ENCODE results near the gene RAB35.

The RAB35 gene

DNA sequence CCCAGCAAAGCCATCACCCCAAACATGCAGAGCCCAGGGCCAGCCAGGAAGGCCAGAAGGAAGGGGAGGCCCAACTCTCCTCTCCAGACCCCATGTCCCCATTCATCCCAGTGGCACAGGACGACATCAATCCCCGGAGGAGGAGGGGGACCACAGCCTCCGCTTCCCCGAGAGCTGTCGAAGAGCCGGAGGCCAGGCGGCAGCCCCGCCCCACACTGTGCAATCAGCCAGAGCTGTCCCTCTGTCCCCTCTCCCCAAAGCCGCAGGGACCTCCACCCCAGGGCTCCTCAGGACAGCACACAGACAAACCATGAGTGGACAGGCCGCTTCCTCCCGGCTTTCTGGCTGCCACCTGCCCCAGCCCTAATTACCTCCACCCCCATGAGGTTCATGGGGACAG, 16.8 kb downstream of the RAB35 start:
- TF ChIP-seq, protein P1, sequence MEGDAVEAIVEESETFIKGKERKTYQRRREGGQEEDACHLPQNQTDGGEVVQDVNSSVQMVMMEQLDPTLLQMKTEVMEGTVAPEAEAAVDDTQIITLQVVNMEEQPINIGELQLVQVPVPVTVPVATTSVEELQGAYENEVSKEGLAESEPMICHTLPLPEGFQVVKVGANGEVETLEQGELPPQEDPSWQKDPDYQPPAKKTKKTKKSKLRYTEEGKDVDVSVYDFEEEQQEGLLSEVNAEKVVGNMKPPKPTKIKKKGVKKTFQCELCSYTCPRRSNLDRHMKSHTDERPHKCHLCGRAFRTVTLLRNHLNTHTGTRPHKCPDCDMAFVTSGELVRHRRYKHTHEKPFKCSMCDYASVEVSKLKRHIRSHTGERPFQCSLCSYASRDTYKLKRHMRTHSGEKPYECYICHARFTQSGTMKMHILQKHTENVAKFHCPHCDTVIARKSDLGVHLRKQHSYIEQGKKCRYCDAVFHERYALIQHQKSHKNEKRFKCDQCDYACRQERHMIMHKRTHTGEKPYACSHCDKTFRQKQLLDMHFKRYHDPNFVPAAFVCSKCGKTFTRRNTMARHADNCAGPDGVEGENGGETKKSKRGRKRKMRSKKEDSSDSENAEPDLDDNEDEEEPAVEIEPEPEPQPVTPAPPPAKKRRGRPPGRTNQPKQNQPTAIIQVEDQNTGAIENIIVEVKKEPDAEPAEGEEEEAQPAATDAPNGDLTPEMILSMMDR (IDR thresholded peaks at IDR 0.05; ENCODE audit: low read depth, low read length): no peak
- no peaks in the 10 kb centered on the region for H3K27me3 ChIP-seq
- peaks cover 31% of the 10 kb centered on the region for H3K4me1 ChIP-seq
- peaks cover 57% of the 10 kb centered on the region for H3K36me3 ChIP-seq
- no peak for DNase-seq
- no peak overlapping the region for H3K4me3 ChIP-seq (ENCODE audit: low read depth, low read length)
- no peaks in the 10 kb centered on the region for H3K9me3 ChIP-seq

DNA sequence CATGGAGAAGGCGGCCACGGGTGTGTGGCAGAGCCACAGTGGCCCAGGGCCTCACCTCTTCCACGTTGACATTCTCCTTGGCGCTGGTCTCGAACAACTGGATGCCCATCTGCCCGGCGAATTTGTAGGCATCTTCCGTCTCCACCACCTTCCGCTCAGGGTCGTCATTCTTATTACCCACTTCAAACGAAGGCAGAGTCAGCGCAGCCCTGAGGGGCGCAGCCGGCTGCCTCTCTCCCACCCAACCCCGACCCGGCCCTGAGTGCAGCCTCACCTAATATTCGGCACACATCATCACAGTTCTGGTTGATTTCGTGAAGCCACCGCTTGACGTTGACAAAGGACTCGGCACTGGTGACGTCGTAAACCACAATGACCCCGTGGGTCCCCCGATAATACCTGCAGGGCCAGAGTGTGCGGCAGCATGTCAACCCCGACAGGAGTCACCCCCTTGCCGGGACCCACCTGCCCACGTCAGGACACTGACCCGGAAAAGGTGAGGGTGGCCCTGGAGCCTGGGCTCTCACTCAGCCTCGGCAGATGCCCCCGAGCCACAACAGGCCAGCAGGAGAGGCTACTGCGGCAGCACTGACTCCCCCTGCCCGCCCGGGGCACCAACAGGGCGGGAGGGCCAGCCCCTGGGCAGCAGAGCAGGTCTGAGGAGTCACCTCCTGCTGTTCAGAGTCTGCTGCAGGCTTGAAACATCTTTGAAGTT, 17.6 kb downstream of the RAB35 start:
- no peak for DNase-seq
- Histone ChIP-seq H3K4me3 (ENCODE audit: low read depth, low read length) (no peak overlapping the region), H3K36me3 (peaks cover 60% of the 10 kb centered on the region), H3K9me3 (no peaks in the 10 kb centered on the region), H3K27me3 (no peaks in the 10 kb centered on the region), H3K4me1 (peaks cover 38% of the 10 kb centered on the region)
- TF ChIP-seq, protein P1 (IDR thresholded peaks at IDR 0.05; ENCODE audit: low read depth, low read length): no peak

DNA sequence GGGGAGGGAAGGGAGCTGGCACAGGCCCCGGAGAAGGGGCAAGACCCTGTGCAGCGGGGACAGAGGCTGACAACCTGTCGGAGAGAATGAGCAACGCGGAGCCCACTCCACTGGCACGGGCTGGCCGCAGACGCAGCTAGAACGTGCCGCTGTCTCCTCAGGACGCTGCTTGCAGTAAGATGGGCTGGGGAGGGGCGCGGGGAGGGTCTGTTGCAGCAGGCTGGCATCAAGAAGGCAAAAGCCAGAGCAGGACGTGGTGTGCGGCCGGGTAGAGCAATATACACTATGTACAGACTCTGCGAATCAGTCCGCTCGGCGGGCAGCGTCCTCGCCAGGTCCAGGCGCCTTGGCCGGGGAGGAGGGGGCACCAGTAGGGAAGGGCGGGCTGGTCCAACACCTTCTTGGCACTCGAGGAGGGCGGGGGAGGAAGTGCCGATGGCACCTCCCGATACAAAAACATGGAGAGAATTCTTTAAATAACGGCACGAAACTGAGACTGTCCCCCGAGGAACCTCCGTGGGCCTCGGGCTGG, 19.8 kb downstream of the RAB35 start:
- no peaks in the 10 kb centered on the region for H3K9me3 ChIP-seq
- peaks cover 49% of the 10 kb centered on the region for H3K36me3 ChIP-seq
- H3K4me3 ChIP-seq (ENCODE audit: low read depth, low read length): no peak overlapping the region
- TF ChIP-seq, protein P1 (IDR thresholded peaks at IDR 0.05; ENCODE audit: low read depth, low read length): no peak
- peaks cover 43% of the 10 kb centered on the region for H3K4me1 ChIP-seq
- DNase-seq: no peak
- no peaks in the 10 kb centered on the region for H3K27me3 ChIP-seq

DNA sequence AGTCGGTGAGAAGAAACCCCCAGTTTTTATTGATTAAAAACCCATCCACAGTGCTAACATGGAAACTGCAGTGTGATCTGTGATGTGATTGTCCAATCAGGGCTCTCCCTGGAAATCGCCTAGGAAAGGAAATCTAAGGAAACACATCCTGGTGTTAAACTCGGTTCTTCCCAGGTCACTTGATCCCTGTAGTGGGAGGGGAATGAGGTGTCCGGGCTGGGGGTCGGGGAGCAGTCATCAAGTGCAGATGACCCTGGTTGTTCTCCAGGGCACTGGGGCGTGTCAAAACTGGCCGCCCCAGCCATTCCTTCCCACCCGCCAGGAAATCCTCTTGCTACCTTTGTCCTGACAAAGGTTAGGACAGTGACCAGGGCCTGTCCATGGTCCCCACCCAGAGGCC, 20.8 kb downstream of the RAB35 start:
- TF ChIP-seq, protein P1 (IDR thresholded peaks at IDR 0.05; ENCODE audit: low read depth, low read length): no peak
- H3K9me3 ChIP-seq: no peaks in the 10 kb centered on the region
- H3K4me1 ChIP-seq: peaks cover 35% of the 10 kb centered on the region
- H3K36me3 ChIP-seq: peaks cover 47% of the 10 kb centered on the region
- DNase-seq: no peak
- H3K27me3 ChIP-seq: no peaks in the 10 kb centered on the region
- no peak overlapping the region for H3K4me3 ChIP-seq (ENCODE audit: low read depth, low read length)

DNA sequence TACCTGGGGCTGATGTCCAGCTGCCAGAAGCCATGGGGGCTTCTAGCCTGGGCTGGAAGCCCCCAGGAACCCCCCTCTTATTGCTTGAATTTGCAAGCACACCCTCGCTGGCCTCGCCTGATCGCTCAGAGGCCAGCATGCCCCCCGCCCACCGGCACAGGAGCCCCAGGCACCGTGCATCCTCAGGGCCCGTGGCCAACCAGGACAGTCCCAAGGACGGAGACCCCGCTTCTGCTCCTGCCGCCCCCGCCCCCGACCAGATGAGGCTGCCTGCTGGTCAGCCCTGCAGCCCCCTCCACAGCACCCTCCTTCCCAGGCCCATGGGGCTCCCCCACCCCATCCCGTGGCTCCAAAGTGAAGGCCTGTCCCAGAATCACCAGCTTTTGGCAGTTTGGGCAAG, 21.2 kb downstream of the RAB35 start:
- no peak for DNase-seq
- Histone ChIP-seq H3K4me1 (peaks cover 31% of the 10 kb centered on the region), H3K36me3 (peaks cover 46% of the 10 kb centered on the region)

DNA sequence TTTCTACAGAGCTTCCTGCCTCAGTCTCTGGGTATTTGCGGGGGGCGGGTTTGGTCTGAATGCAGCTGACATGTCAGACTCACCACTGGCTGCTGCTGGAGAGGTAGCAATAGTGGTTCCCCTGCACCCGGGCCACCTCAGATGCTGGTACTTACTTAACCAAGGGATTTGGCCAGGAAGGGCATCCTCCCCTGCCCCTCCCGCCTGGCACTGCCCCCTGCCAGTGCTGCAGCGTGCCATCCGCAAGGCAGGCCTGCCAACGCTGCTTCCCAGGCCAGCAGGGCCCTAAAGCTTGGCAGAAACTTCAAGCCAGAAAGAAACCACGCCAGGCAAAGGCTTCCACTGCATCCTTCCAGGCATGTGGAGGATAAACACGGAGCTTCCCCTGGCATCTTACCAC, 22.1 kb downstream of the RAB35 start:
- Histone ChIP-seq H3K27me3 (no peaks in the 10 kb centered on the region), H3K9me3 (no peaks in the 10 kb centered on the region), H3K36me3 (peaks cover 37% of the 10 kb centered on the region), H3K4me1 (peaks cover 27% of the 10 kb centered on the region), H3K4me3 (ENCODE audit: low read depth, low read length) (no peak overlapping the region)
- TF ChIP-seq, protein P1 (IDR thresholded peaks at IDR 0.05; ENCODE audit: low read depth, low read length): no peak
- no peak for DNase-seq

More for the DNA sequence above, 21.2 kb downstream of the RAB35 start:
- no peak overlapping the region for H3K4me3 ChIP-seq (ENCODE audit: low read depth, low read length)
- H3K27me3 ChIP-seq: no peaks in the 10 kb centered on the region
- no peaks in the 10 kb centered on the region for H3K9me3 ChIP-seq
- TF ChIP-seq, protein P1 (IDR thresholded peaks at IDR 0.05; ENCODE audit: low read depth, low read length): no peak

Measured in BE2C (cell line).